ENCODE results near the gene KLHL15.

Gene KLHL15

GRCh38 chrX:24027086-24027485 is at the start of gene KLHL15:
TSS of gene KLHL15 (minus strand) at chrX:24027186. CDS start at chrX:24006693, 20,493 bp downstream.
- Histone ChIP-seq H3K27me3 (ENCODE audit: insufficient read depth, low read length, poor library complexity) (no peaks in the 10 kb centered on the region), H4K20me1 (ENCODE audit: insufficient read depth, low read length) (no peaks in the 10 kb centered on the region; the same call in 1 of the 2 replicates), H3K36me3 (ENCODE audit: insufficient read depth, low read length) (no peaks in the 10 kb centered on the region), H3K9ac (ENCODE audit: low read depth, low read length) (peak within 1 kb of the TSS; percentile 95), H3K4me1 (ENCODE audit: insufficient read depth, low read length) (peaks cover 21% of the 10 kb centered on the region; the same call in 1 of the 2 replicates), H3K4me2 (ENCODE audit: insufficient read depth, low read length) (peak within 1 kb of the TSS; percentile 71), H3K27ac (ENCODE audit: low read length) (peak within 1 kb of the TSS; percentile 97), H3K4me3 (ENCODE audit: low read depth in 1 of 2, low read length in 2 of 2) (peak within 1 kb of the TSS; percentile 57 to 86; a peak in 3 of 4 replicates), H3K79me2 (ENCODE audit: insufficient read depth, low read length) (peaks cover 30% of the 10 kb centered on the region), H3K9me3 (ENCODE audit: insufficient read depth, low read length, severe bottlenecking) (no peaks in the 10 kb centered on the region), H2AFZ (ENCODE audit: low read depth, low read length) (peak within 1 kb of the TSS; percentile 98)
- TF ChIP-seq EZH2 (IDR thresholded peaks at IDR 0.05; ENCODE audit: borderline replicate concordance, low read depth, low read length, severe bottlenecking) (no peak), CTCF (IDR thresholded peaks at IDR 0.05; ENCODE audit: borderline replicate concordance, extremely low read depth, low read length, poor library complexity, severe bottlenecking) (no peak)
- ATAC-seq (ENCODE audit: insufficient read depth, low read depth) (no peak), DNase-seq (no peak)

GRCh38 chrX:24069877-24070276 is 42.9 kb upstream of the KLHL15 start:
- Histone ChIP-seq H3K27me3 (ENCODE audit: insufficient read depth, low read length, poor library complexity) (no peaks in the 10 kb centered on the region), H3K36me3 (ENCODE audit: insufficient read depth, low read length) (peaks cover 67% of the 10 kb centered on the region), H3K4me2 (ENCODE audit: insufficient read depth, low read length) (no peak overlapping the region), H3K4me3 (ENCODE audit: low read depth in 1 of 2, low read length in 2 of 2) (no peak overlapping the region), H2AFZ (ENCODE audit: low read depth, low read length) (no peak overlapping the region), H3K79me2 (ENCODE audit: insufficient read depth, low read length) (peaks cover 12% of the 10 kb centered on the region), H4K20me1 (ENCODE audit: insufficient read depth, low read length) (peaks cover 3% of the 10 kb centered on the region; the same call in 1 of the 2 replicates), H3K9ac (ENCODE audit: low read depth, low read length) (no peak overlapping the region), H3K27ac (ENCODE audit: low read length) (no peak overlapping the region), H3K4me1 (ENCODE audit: insufficient read depth, low read length) (no peaks in the 10 kb centered on the region), H3K9me3 (ENCODE audit: insufficient read depth, low read length, severe bottlenecking) (no peaks in the 10 kb centered on the region)
- TF ChIP-seq EZH2 (IDR thresholded peaks at IDR 0.05; ENCODE audit: borderline replicate concordance, low read depth, low read length, severe bottlenecking) (no peak), CTCF (IDR thresholded peaks at IDR 0.05; ENCODE audit: borderline replicate concordance, extremely low read depth, low read length, poor library complexity, severe bottlenecking) (no peak)
- DNase-seq (no peak), ATAC-seq (ENCODE audit: insufficient read depth, low read depth) (no peak)

- Histone ChIP-seq H3K4me3 (ENCODE audit: low read depth in 1 of 2, low read length in 2 of 2) (no peak overlapping the region), H3K79me2 (ENCODE audit: insufficient read depth, low read length) (peaks cover 45% of the 10 kb centered on the region), H3K9me3 (ENCODE audit: insufficient read depth, low read length, severe bottlenecking) (no peaks in the 10 kb centered on the region), H3K4me2 (ENCODE audit: insufficient read depth, low read length) (no peak overlapping the region), H2AFZ (ENCODE audit: low read depth, low read length) (no peak overlapping the region), H3K9ac (ENCODE audit: low read depth, low read length) (no peak overlapping the region), H3K27ac (ENCODE audit: low read length) (no peak overlapping the region), H3K27me3 (ENCODE audit: insufficient read depth, low read length, poor library complexity) (no peaks in the 10 kb centered on the region), H4K20me1 (ENCODE audit: insufficient read depth, low read length) (no peaks in the 10 kb centered on the region; the same call in 1 of the 2 replicates), H3K4me1 (ENCODE audit: insufficient read depth, low read length) (peaks cover 3% of the 10 kb centered on the region; the same call in 1 of the 2 replicates), H3K36me3 (ENCODE audit: insufficient read depth, low read length) (peaks cover 74% of the 10 kb centered on the region)
- TF ChIP-seq EZH2 (IDR thresholded peaks at IDR 0.05; ENCODE audit: borderline replicate concordance, low read depth, low read length, severe bottlenecking): no peak
- TF ChIP-seq CTCF (IDR thresholded peaks at IDR 0.05; ENCODE audit: borderline replicate concordance, extremely low read depth, low read length, poor library complexity, severe bottlenecking): no peak
- ATAC-seq (ENCODE audit: insufficient read depth, low read depth) (no peak), DNase-seq (no peak)
Observed at GRCh38 chrX:24063488-24063887, 36.5 kb upstream of the KLHL15 start.

Measured in DND-41 (cell line).